H9 (cell line): ENCODE measurements around the gene HOXA9. TPM values are rescaled to one million over a fixed set of nuclear protein-coding genes. Genes with fewer than 3 reads are reported as not detected.

Source experiments
- DNase-seq: peaks from one replicate; pipeline ENCODE4 v3.0.0-alpha.2; 2017
- H2AFZ ChIP-seq: one replicate; pipeline ENCODE4 v1.6.1; 2013; ENCODE audit warnings: mild to moderate bottlenecking, low read length, control low read depth, moderate library complexity
- H2AK5ac ChIP-seq: 2 replicates; pipeline ENCODE4 v1.6.1; 2013; ENCODE audit warnings: low read length, control low read depth, mixed read lengths; ENCODE audit not compliant: insufficient read length
- H2BK120ac ChIP-seq: one replicate; pipeline ENCODE4 v1.6.1; 2013; ENCODE audit warnings: low read depth, mild to moderate bottlenecking, low read length, control low read depth, inconsistent platforms; ENCODE audit not compliant: poor library complexity, severe bottlenecking
- H2BK12ac ChIP-seq: 2 replicates; pipeline ENCODE4 v1.6.1; 2013; ENCODE audit warnings: low read length, control low read depth, mixed read lengths, low read depth; ENCODE audit not compliant: insufficient read length
- H2BK15ac ChIP-seq: 2 replicates; pipeline ENCODE4 v1.6.1; 2013; ENCODE audit warnings: low read depth, low read length, control low read depth
- H2BK20ac ChIP-seq: one replicate; pipeline ENCODE4 v1.6.1; 2013; ENCODE audit warnings: low read depth, mild to moderate bottlenecking, low read length, control low read depth, inconsistent platforms; ENCODE audit not compliant: poor library complexity, severe bottlenecking
- H2BK5ac ChIP-seq: 2 replicates; pipeline ENCODE4 v1.6.1; 2013; ENCODE audit warnings: low read length, control low read depth, mixed read lengths; ENCODE audit not compliant: insufficient read length
- H3K14ac ChIP-seq: 2 replicates; pipeline ENCODE4 v1.6.1; 2013; ENCODE audit warnings: low read length, control low read depth; ENCODE audit not compliant: insufficient read depth
- H3K18ac ChIP-seq: 2 replicates; pipeline ENCODE4 v1.6.1; 2013; ENCODE audit warnings: low read depth, mild to moderate bottlenecking, mixed read lengths, low read length, control low read depth; ENCODE audit not compliant: insufficient read length
- H3K23ac ChIP-seq: 2 replicates; pipeline ENCODE4 v1.6.1; 2013; ENCODE audit warnings: low read length, control low read depth, mixed read lengths, low read depth; ENCODE audit not compliant: insufficient read length
- H3K23me2 ChIP-seq: 2 replicates; pipeline ENCODE4 v1.6.1; 2013; ENCODE audit warnings: low read depth, mild to moderate bottlenecking, mixed read lengths, low read length, control low read depth; ENCODE audit not compliant: insufficient read length, poor library complexity, severe bottlenecking
- H3K27ac ChIP-seq: 2 replicates; pipeline ENCODE4 v1.5.1; 2013; ENCODE audit warnings: low read length, control low read depth, mixed read lengths, low read depth; ENCODE audit not compliant: insufficient read length
- H3K27me3 ChIP-seq: 2 replicates; pipeline ENCODE4 v1.6.1; 2013; ENCODE audit warnings: low read length, control low read depth, inconsistent platforms; ENCODE audit not compliant: insufficient read depth
- H3K4ac ChIP-seq: 2 replicates; pipeline ENCODE4 v1.6.1; 2013; ENCODE audit warnings: low read depth, mild to moderate bottlenecking, control low read depth, inconsistent platforms, low read length, moderate library complexity
- H3K4me1 ChIP-seq: 2 replicates; pipeline ENCODE4 v1.6.1; 2013; ENCODE audit warnings: low read length, control low read depth, inconsistent platforms; ENCODE audit not compliant: insufficient read depth
- H3K4me2 ChIP-seq: 2 replicates; pipeline ENCODE4 v1.6.1; 2013; ENCODE audit warnings: low read length, control low read depth, mixed read lengths; ENCODE audit not compliant: insufficient read length, insufficient read depth
- H3K56ac ChIP-seq: 2 replicates; pipeline ENCODE4 v1.6.1; 2013; ENCODE audit warnings: low read depth, mild to moderate bottlenecking, mixed read lengths, low read length, control low read depth; ENCODE audit not compliant: insufficient read length
- H3K79me1 ChIP-seq: 2 replicates; pipeline ENCODE4 v1.6.1; 2013; ENCODE audit warnings: low read depth, mild to moderate bottlenecking, moderate library complexity, low read length, control low read depth, inconsistent platforms; ENCODE audit not compliant: insufficient read depth, poor library complexity, severe bottlenecking
- H3K79me2 ChIP-seq: 2 replicates; pipeline ENCODE4 v1.6.1; 2013; ENCODE audit warnings: low read length, control low read depth, inconsistent platforms; ENCODE audit not compliant: insufficient read depth
- H3K9ac ChIP-seq: 2 replicates; pipeline ENCODE4 v1.6.1; 2013; ENCODE audit warnings: low read length, control low read depth, mixed read lengths; ENCODE audit not compliant: insufficient read length; ENCODE audit errors: extremely low read depth
- H3K9me3 ChIP-seq: one replicate; pipeline ENCODE4 v1.6.1; 2013; ENCODE audit warnings: low read depth, low read length, inconsistent platforms; ENCODE audit not compliant: control insufficient read depth
- H3T11ph ChIP-seq: one replicate; pipeline ENCODE4 v1.6.1; 2013; ENCODE audit warnings: mild to moderate bottlenecking, low read length, control low read depth, inconsistent platforms
- H4K20me1 ChIP-seq: one replicate; pipeline ENCODE4 v1.6.1; 2013; ENCODE audit not compliant: control insufficient read depth, insufficient read length, insufficient read depth
- H4K5ac ChIP-seq: 2 replicates; pipeline ENCODE4 v1.6.1; 2013; ENCODE audit warnings: low read depth, mild to moderate bottlenecking, mixed read lengths, low read length, control low read depth; ENCODE audit not compliant: insufficient read length
- H4K8ac ChIP-seq: replicated peaks from 2 replicates; pipeline ENCODE4 v1.6.1; 2013; ENCODE audit warnings: low read length, control low read depth, mixed read lengths, low read depth; ENCODE audit not compliant: insufficient read length
- H4K91ac ChIP-seq: 2 replicates; pipeline ENCODE4 v1.6.1; 2013; ENCODE audit warnings: low read depth, mild to moderate bottlenecking, moderate library complexity, mixed read lengths, low read length, control low read depth; ENCODE audit not compliant: insufficient read length
- H3K27ac Mint-ChIP-seq, 3 experiments: 2 replicates in 2 of 3; 3 replicates in 1 of 3; pipeline ENCODE4 v1.8.0; 2020 to 2021; ENCODE audit warnings: mixed read lengths in 3 of 3, mild to moderate bottlenecking in 1 of 3, moderate library complexity in 1 of 3
- H3K27me3 Mint-ChIP-seq: 2 replicates; pipeline ENCODE4 v1.8.0; 2021; ENCODE audit warnings: low read depth, mild to moderate bottlenecking, moderate library complexity, mixed read lengths
- H3K36me3 Mint-ChIP-seq, 3 experiments: 2 replicates in 2 of 3; 3 replicates in 1 of 3; pipeline ENCODE4 v1.8.0; 2020 to 2021; ENCODE audit warnings: low read depth in 3 of 3, mixed read lengths in 3 of 3; ENCODE audit not compliant: insufficient read depth in 1 of 3
- H3K4me1 Mint-ChIP-seq, 2 experiments: 2 replicates each; pipeline ENCODE4 v1.8.0; 2020; ENCODE audit warnings: mixed read lengths in 2 of 2
- H3K4me3 Mint-ChIP-seq, 2 experiments: 2 replicates in 1 of 2; 3 replicates in 1 of 2; pipeline ENCODE4 v1.8.0; 2020 to 2021; ENCODE audit warnings: mild to moderate bottlenecking in 2 of 2, mixed read lengths in 2 of 2, moderate library complexity in 1 of 2
- H3K9me3 Mint-ChIP-seq, 2 experiments: 2 replicates in 1 of 2; 3 replicates in 1 of 2; pipeline ENCODE4 v1.8.0; 2020; ENCODE audit warnings: mild to moderate bottlenecking in 2 of 2, mixed read lengths in 2 of 2, moderate library complexity in 1 of 2
- CTCF ChIP-seq: fragments of 200-600 bp; sonication (generic); conservative IDR thresholded peaks from 3 replicates; pipeline ENCODE4 v1.8.0; 2021; ENCODE audit warnings: antibody characterized with exemption, mild to moderate bottlenecking
- WGBS: extraction: QIAGEN DNeasy Blood & Tissue Kit; methylation state at CpG from one replicate; pipeline ENCODE4 v1.1.7; 2013; ENCODE audit warnings: missing lambda C conversion rate, low lambda C conversion rate, mixed read lengths; ENCODE audit not compliant: insufficient read length; ENCODE audit errors: extremely low coverage; 5-methylcytosine and 5-hydroxymethylcytosine counted together
- total RNA-seq: library from RNA; stranded (reverse); gene quantifications from 2 replicates; pipeline ENCODE4 v1.2.1, GENCODE V29; 2021

Gene HOXA9
- total RNA-seq, 1 experiment from 2014 or later, result not detected

- no peak within 1 kb of the TSS for H2BK20ac ChIP-seq
- H2AK5ac ChIP-seq, result no peak within 1 kb of the TSS
- no peak within 1 kb of the TSS for H2BK15ac ChIP-seq
- H4K91ac ChIP-seq, result no peak within 1 kb of the TSS
- no CpG with 5 or more reads among the region's 82 CpGs for WGBS
- H2BK12ac ChIP-seq, result no peak within 1 kb of the TSS
- H3K23me2 ChIP-seq, result no peaks in the 10 kb centered on the region
- H2BK5ac ChIP-seq, result no peak within 1 kb of the TSS
- H3K4me1 ChIP-seq, result no peaks in the 10 kb centered on the region
- H3K4ac ChIP-seq, result no peak within 1 kb of the TSS
- no peak within 1 kb of the TSS for H3K9ac ChIP-seq
- H3K79me2 ChIP-seq, result no peaks in the 10 kb centered on the region
- H4K8ac ChIP-seq, result no peak within 1 kb of the TSS
- Mint-ChIP-seq H3K36me3 (no peaks in the 10 kb centered on the region; a peak in 1 of 7 replicates), H3K9me3 (peaks cover 6 to 22% of the 10 kb centered on the region in 2 experiments; a peak in 4 of 5 replicates), H3K27me3 (peaks cover 98% of the 10 kb centered on the region), H3K4me1 (peaks cover 0 to under 1% of the 10 kb centered on the region in 2 experiments; a peak in 2 of 4 replicates), H3K27ac (no peak within 1 kb of the TSS), H3K4me3 (peak within 1 kb of the TSS in 1 of 2 experiments; percentile 55; a peak in 3 of 5 replicates)
- no peak within 1 kb of the TSS for H3K27ac ChIP-seq
- peaks cover 97% of the 10 kb centered on the region for H3K27me3 ChIP-seq
- H2BK120ac ChIP-seq, result no peak within 1 kb of the TSS
- no peak within 1 kb of the TSS for H3K18ac ChIP-seq
- H4K5ac ChIP-seq, result no peak within 1 kb of the TSS
- no peaks in the 10 kb centered on the region for H3K9me3 ChIP-seq
- no peak within 1 kb of the TSS for H2AFZ ChIP-seq
- no peak within 1 kb of the TSS for H3K14ac ChIP-seq
- no peak within 1 kb of the TSS for H3K4me2 ChIP-seq
- no peak for TF ChIP-seq CTCF
- no peak within 1 kb of the TSS for H3K56ac ChIP-seq
- no peaks in the 10 kb centered on the region for H3K79me1 ChIP-seq
- H3T11ph ChIP-seq, result no peak within 1 kb of the TSS
- H4K20me1 ChIP-seq, result no peaks in the 10 kb centered on the region
- H3K23ac ChIP-seq, result no peak within 1 kb of the TSS
- peak; percentile 52 for DNase-seq
Observed at GRCh38 chr7:27173956-27174873, 8.9 kb upstream of the HOXA9 start, which contains the start of gene HOXA10. HOXA10 (minus strand) TSS chr7:27174320; CDS start chr7:27174306, 14 bp downstream.
